Activated T-cell treated with anti-CD3 and anti-CD28 coated beads for 4 hours (primary cell): ENCODE results near the gene FAM186B.
"Not testable (repeated sequence)": the region's sequence is repeated elsewhere in the genome, so short reads cannot be mapped to it uniquely, and the experiment has no call there.

ENCODE experiments used
- DNase-seq: peaks from one replicate; pipeline ENCODE4 v3.0.0-alpha.2; 2020

FAM186B gene

GRCh38 chr12:49605539-49605938, at the start of gene FAM186B:
Gene FAM186B (minus strand): TSS chr12:49605639. CDS start chr12:49605477, 162 bp downstream.
- not testable (repeated sequence) for DNase-seq

- DNase-seq = no peak
These were observed 49.3 kb upstream of the FAM186B start for GRCh38 chr12:49654715-49655114.

- no peak for DNase-seq
These were observed 47.6 kb upstream of the FAM186B start for GRCh38 chr12:49652921-49653520.

- no peak for DNase-seq
These were observed 46.4 kb upstream of the FAM186B start for GRCh38 chr12:49651855-49652254.

GRCh38 chr12:49649892-49650291, 44.5 kb upstream of the FAM186B start:
- no peak for DNase-seq

GRCh38 chr12:49649445-49649844, 44.0 kb upstream of the FAM186B start:
- no peak for DNase-seq

- no peak for DNase-seq
These were observed 43.2 kb upstream of the FAM186B start for GRCh38 chr12:49648712-49649003.

GRCh38 chr12:49647827-49648711, 42.6 kb upstream of the FAM186B start:
- DNase-seq = no peak

GRCh38 chr12:49646871-49647654, 41.6 kb upstream of the FAM186B start:
- DNase-seq = no peak

- DNase-seq = no peak
These were observed 40.9 kb upstream of the FAM186B start for GRCh38 chr12:49646331-49646830.

GRCh38 chr12:49645146-49646039, 40.0 kb upstream of the FAM186B start:
- no peak for DNase-seq

GRCh38 chr12:49644620-49644994, 39.2 kb upstream of the FAM186B start:
- DNase-seq = peak; percentile 79

GRCh38 chr12:49643961-49644619, 38.7 kb upstream of the FAM186B start:
- no peak for DNase-seq

- DNase-seq = no peak
These were observed 37.7 kb upstream of the FAM186B start for GRCh38 chr12:49643135-49643534.

GRCh38 chr12:49642370-49642802, 36.9 kb upstream of the FAM186B start:
- DNase-seq = no peak

GRCh38 chr12:49641748-49642369, 36.4 kb upstream of the FAM186B start:
- DNase-seq = no peak

- DNase-seq = peak; percentile 36
These were observed 31.7 kb upstream of the FAM186B start for GRCh38 chr12:49636979-49637755.

- DNase-seq = no peak
These were observed 31.1 kb upstream of the FAM186B start for GRCh38 chr12:49636574-49636973.

GRCh38 chr12:49635656-49636055, 30.2 kb upstream of the FAM186B start:
- no peak for DNase-seq

GRCh38 chr12:49635036-49635435, 29.6 kb upstream of the FAM186B start:
- DNase-seq = no peak
